ENCODE results near the gene GYG1. TPM values are rescaled to one million over a fixed set of nuclear protein-coding genes. Genes with fewer than 3 reads are reported as not detected.

The GYG1 gene
- total and polyA plus RNA-seq, 2 of the 4 experiments (the other 2 are of a cell fraction), result 48.4 to 90.3 TPM

DNA sequence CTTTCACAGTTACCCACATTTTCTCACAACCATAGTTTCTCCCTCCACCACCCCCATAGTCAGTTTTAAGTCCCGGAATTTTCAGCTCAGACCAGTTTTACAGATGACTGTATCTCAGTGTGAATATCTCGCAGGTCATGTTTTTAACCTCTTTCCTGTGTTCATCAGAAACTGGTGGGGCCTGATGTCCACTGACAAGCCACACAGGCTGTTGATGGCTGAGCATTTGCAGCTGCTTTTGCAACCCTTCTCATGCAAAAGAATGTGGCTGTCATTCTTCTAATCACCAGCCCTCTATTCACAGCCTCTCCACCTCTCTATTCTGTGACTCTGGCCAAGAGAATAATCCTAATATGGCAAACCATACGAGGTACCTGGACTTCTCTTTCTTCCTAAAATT, 8.5 kb downstream of the GYG1 start (continued):
- TF ChIP-seq MXI1 (IDR thresholded peaks at IDR 0.05; ENCODE audit: borderline replicate concordance, low read depth, low read length) (no peak), NFE2L2 (IDR thresholded peaks at IDR 0.05; ENCODE audit: low read depth, low read length) (no peak), MAZ (IDR thresholded peaks at IDR 0.05; ENCODE audit: borderline replicate concordance, low read depth, low read length) (no peak), FOS (IDR thresholded peaks at IDR 0.05; ENCODE audit: low read depth, low read length) (no peak)

DNA sequence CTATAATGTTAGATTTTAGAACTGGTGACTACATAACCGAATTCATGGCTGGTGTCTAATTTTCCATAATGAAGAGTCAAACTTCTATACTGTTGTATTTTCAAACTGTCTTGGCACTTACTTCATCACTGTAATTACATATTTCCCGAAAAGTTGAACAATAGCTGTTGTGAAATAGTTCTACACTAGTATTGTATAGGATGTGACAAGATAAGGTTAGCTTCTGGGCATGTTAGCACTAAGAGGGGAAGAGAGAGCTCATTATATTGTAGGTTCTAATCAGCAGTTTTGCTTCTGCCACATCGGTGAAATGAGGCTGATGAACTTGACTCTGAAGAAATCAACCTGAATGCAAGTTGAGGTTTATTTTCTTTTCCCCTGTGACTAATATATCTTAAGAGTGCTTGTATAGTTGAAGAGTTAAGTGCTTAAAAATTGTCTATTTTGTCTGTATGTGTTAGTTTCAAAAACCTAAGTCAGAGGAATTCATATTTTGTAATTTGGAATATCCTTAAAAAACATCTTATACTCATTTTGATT, 8.9 kb downstream of the GYG1 start:
- Histone ChIP-seq H3K27ac (ENCODE audit: insufficient read depth, low read length) (peak overlapping the region; percentile 42; the same call in 1 of the 2 replicates), H3K9me3 (ENCODE audit: control insufficient read depth, insufficient read depth, low read length) (no peaks in the 10 kb centered on the region), H3K79me1 (ENCODE audit: low read depth in 1 of 2, low read length in 2 of 2) (peaks cover 14 to 49% of the 10 kb centered on the region in 2 experiments), H3K18ac (ENCODE audit: low read depth, low read length) (peak overlapping the region; percentile 55; the same call in 1 of the 2 replicates), H2BK5ac (ENCODE audit: low read depth, low read length, poor library complexity, severe bottlenecking) (peak overlapping the region; percentile 96), H3K23ac (ENCODE audit: low read depth, low read length) (peak overlapping the region; percentile 74; the same call in 1 of the 2 replicates), H3K36me3 (ENCODE audit: control insufficient read depth, insufficient read depth, low read length) (peaks cover 15% of the 10 kb centered on the region), H3K9ac (ENCODE audit: low read depth, low read length) (no peak overlapping the region), H3K4me2 (ENCODE audit: low read depth, low read length) (peak overlapping the region; percentile 57; the same call in 1 of the 2 replicates), H2AFZ (replicated peaks; ENCODE audit: low read length, poor library complexity) (no peak overlapping the region), H4K8ac (ENCODE audit: low read depth in 2 of 2, low read length in 2 of 2) (peak overlapping the region in 1 of 2 experiments; percentile 41; a peak in 2 of 4 replicates), H4K20me1 (ENCODE audit: insufficient read depth, low read length) (no peaks in the 10 kb centered on the region), H3K14ac (replicated peaks; ENCODE audit: low read depth, low read length) (no peak overlapping the region; the same call in 1 of the 2 replicates), H2AK5ac (ENCODE audit: low read depth, low read length) (no peak overlapping the region), H3K4me1 (ENCODE audit: control insufficient read depth, insufficient read depth, low read length) (peaks cover 16% of the 10 kb centered on the region), H2BK20ac (ENCODE audit: low read depth, low read length) (peak overlapping the region; percentile 59; the same call in 1 of the 2 replicates), H2BK15ac (ENCODE audit: low read depth, low read length) (no peak overlapping the region; the same call in 2 of the 3 replicates), H4K91ac (ENCODE audit: insufficient read depth, low read depth, low read length) (no peak overlapping the region), H2AK9ac (replicated peaks; ENCODE audit: low read depth, low read length, poor library complexity) (no peak overlapping the region), H3K9me1 (ENCODE audit: insufficient read depth, low read length) (peaks cover 17% of the 10 kb centered on the region), H3K4me3 (ENCODE audit: insufficient read depth, low read depth, low read length) (no peak overlapping the region), H3K4ac (ENCODE audit: low read depth, low read length) (peak overlapping the region; percentile 1; the same call in 1 of the 2 replicates), H2BK120ac (ENCODE audit: low read depth, low read length) (peak overlapping the region; percentile 45; the same call in 1 of the 2 replicates), H3K27me3 (ENCODE audit: control insufficient read depth, insufficient read depth, low read length) (no peaks in the 10 kb centered on the region), H3K56ac (ENCODE audit: extremely low read depth, insufficient read depth, low read length) (no peak overlapping the region), H4K5ac (ENCODE audit: low read depth, low read length) (no peak overlapping the region)
- no CpG with 5 or more reads among the region's 3 CpGs for WGBS, 2 experiments (ENCODE audit: extremely low coverage in 2 of 2, insufficient read length in 1 of 2)
- in situ Hi-C loops (cut with MboI; ENCODE audit: low sequenced_read_pairs), result no loop called here
- TF ChIP-seq CEBPB (IDR thresholded peaks at IDR 0.05; ENCODE audit: low read depth, low read length), result peak; percentile 69
- peak; percentile 23; the same call in 1 of the 2 replicates for TF ChIP-seq MAFK (IDR thresholded peaks at IDR 0.05; ENCODE audit: low read depth, low read length)
- TF ChIP-seq CTCF (conservative IDR thresholded peaks at IDR 0.05; ENCODE audit: low read depth, low read length), result no peak
- POLR2A ChIA-PET (ENCODE audit: unreplicated experiment), result no interaction called here
- ATAC-seq (ENCODE audit: low read depth) (peak; percentile 7; the same call in 1 of the 2 replicates), DNase-seq (peak; percentile 69)
- intact Hi-C loops (cut with micrococcal nuclease), result no loop called here
- dilution Hi-C loops (cut with HindIII; ENCODE audit: low sequenced_read_pairs, unreplicated experiment), result no loop called here
- no TSS peak for BruUV-seq (replicated peaks)
- CTCF ChIA-PET, result interaction anchor here (0.9 to 1.3 kb wide), 2 partner anchors 8 to 10 kb away, joined by 3 read pairs; no protein-coding TSS in a partner anchor
